ENCODE data around the gene GATAD2A. TPM values are rescaled to one million over a fixed set of nuclear protein-coding genes. Genes with fewer than 3 reads are reported as not detected.

Gene GATAD2A
- total RNA-seq, 2 experiments from 2014 or later, result 104 to 107 TPM

DNA sequence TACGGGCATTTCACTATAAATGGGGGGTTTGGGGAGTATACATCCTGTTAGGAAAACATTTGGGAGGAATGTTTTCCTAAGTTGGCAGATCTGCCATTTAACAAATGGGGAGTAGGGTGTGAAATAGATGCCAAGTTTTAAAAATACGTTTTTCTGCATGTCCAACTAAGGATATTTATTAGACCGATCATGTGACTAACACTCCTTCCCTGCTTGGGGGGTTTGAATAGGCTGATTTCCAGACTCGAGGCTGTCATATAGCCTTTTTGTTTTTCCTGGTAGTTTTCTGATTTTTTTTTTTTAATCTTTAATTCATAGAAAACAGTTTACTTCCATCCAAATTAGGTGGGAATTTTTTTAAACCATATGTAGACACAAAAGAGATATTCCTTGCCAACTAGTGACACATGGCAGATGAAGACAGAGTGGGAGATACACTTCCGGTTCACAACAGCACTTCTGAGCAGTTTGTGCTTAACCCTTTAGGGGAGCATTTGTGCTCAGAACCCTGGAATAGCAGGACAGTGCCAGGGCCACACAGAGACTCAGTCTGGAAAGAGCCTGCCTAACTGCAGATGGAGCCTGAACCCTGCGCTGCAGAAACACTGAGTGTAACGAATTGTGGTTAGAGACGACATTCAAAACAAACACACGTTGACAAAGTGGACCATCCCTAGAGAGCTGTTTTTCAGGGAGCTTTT is 5.6 kb upstream of the GATAD2A start:
- CTCF ChIA-PET, result no interaction called here
- peaks cover 2% of the 10 kb centered on the region for H3K36me3 Mint-ChIP-seq (ENCODE audit: low read depth)
- peaks cover 46% of the 10 kb centered on the region for H3K4me1 Mint-ChIP-seq (ENCODE audit: low read depth)
- POLR2A ChIA-PET, result no interaction called here
- no peaks in the 10 kb centered on the region for H3K27me3 Mint-ChIP-seq
- H3K27ac Mint-ChIP-seq, result peak overlapping the region; percentile 25
- Histone ChIP-seq H3K36me3 (ENCODE audit: insufficient read depth, low read length) (no peaks in the 10 kb centered on the region), H3K4me1 (ENCODE audit: insufficient read depth, low read length) (peaks cover 13% of the 10 kb centered on the region), H3K27me3 (ENCODE audit: control insufficient read depth in 1 of 2, insufficient read depth in 2 of 2, low read length in 2 of 2) (no peaks in the 10 kb centered on the region), H3K9me3 (ENCODE audit: control insufficient read depth in 1 of 2, insufficient read depth in 1 of 2, low read length in 2 of 2) (no peaks in the 10 kb centered on the region), H3K27ac (ENCODE audit: low read depth in 1 of 2, low read length in 2 of 2) (no peak overlapping the region), H3K4me3 (ENCODE audit: low read length) (no peak overlapping the region)
- intact Hi-C loops (cut with DNase I, micrococcal nuclease), result no loop called here
- no peaks in the 10 kb centered on the region for H3K9me3 Mint-ChIP-seq
- ATAC-seq (ENCODE audit: poor library complexity) (no peak), DNase-seq (no peak)
- H3K4me3 Mint-ChIP-seq, result no peak overlapping the region
- TF ChIP-seq CTCF (IDR thresholded peaks at IDR 0.05), result no peak

DNA sequence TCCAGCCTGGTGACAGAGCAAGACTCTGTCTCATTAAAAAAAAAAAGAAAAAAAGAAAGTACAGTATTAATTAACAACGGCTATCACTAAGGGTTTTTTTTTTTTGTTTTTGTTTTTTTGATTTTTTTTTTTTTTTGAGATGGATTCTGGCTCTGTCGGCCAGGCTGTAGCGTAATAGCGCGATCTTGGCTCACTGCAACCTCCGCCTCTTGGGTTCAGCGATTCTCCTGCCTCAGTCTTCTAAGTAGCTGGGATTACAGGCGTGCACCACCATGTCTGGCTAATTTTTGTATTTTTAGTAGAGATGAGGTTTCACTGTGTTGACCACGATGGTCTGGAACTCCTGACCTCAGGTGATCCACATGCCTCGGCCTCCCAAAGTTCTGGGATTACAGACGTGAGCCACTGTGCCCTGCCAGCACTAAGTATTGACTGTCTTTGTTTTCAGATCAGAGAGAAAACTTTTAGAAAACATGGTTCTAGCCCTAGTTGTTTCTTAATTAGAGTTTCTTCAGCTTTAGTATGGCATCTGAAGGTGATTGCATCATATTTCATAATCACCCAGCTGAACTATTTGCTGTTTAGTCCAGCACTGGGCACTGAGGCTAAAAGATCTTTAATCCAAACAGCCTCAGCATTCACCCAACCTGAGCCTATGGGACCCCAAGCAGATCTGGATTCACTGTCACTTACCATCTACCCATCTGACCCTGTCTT is 2.7 kb upstream of the GATAD2A start:
- Mint-ChIP-seq H3K27ac (peak overlapping the region; percentile 90), H3K27me3 (no peaks in the 10 kb centered on the region), H3K4me3 (peak overlapping the region; percentile 67), H3K36me3 (ENCODE audit: low read depth) (peaks cover 14% of the 10 kb centered on the region), H3K4me1 (ENCODE audit: low read depth) (peaks cover 56% of the 10 kb centered on the region), H3K9me3 (no peaks in the 10 kb centered on the region)
- no peaks in the 10 kb centered on the region for H3K9me3 ChIP-seq (ENCODE audit: control insufficient read depth in 1 of 2, insufficient read depth in 1 of 2, low read length in 2 of 2)
- intact Hi-C loops (cut with DNase I, micrococcal nuclease), result loop anchor here in 1 of 2 experiments (2.0 kb wide), 1 partner anchor 84 kb away; no protein-coding TSS in a partner anchor
- no peak overlapping the region for H3K27ac ChIP-seq (ENCODE audit: low read depth in 1 of 2, low read length in 2 of 2)
- DNase-seq, result no peak
- H3K4me1 ChIP-seq (ENCODE audit: insufficient read depth, low read length), result peaks cover 25% of the 10 kb centered on the region
- no peak overlapping the region for H3K4me3 ChIP-seq (ENCODE audit: low read length)
- TF ChIP-seq CTCF (IDR thresholded peaks at IDR 0.05), result no peak
- no peaks in the 10 kb centered on the region for H3K36me3 ChIP-seq (ENCODE audit: insufficient read depth, low read length)
- CTCF ChIA-PET, result interaction anchor here (1.9 to 3.2 kb wide), 2 partner anchors 87 kb away, joined by 7 to 34 read pairs; no protein-coding TSS in a partner anchor
- POLR2A ChIA-PET, result interaction anchor here (0.6 kb wide), 1 partner anchor 25 kb away, joined by 4 read pairs; no protein-coding TSS in a partner anchor
- ATAC-seq (ENCODE audit: poor library complexity), result no peak
- H3K27me3 ChIP-seq (ENCODE audit: control insufficient read depth in 1 of 2, insufficient read depth in 2 of 2, low read length in 2 of 2), result no peaks in the 10 kb centered on the region

GRCh38 chr19:19403373-19403901 is 2.0 kb upstream of the GATAD2A start:
- Mint-ChIP-seq H3K36me3 (ENCODE audit: low read depth) (peaks cover 14% of the 10 kb centered on the region), H3K4me3 (peak overlapping the region; percentile 95), H3K4me1 (ENCODE audit: low read depth) (peaks cover 62% of the 10 kb centered on the region), H3K9me3 (no peaks in the 10 kb centered on the region), H3K27ac (peak overlapping the region; percentile 90), H3K27me3 (no peaks in the 10 kb centered on the region)
- H3K4me1 ChIP-seq (ENCODE audit: insufficient read depth, low read length), result peaks cover 29% of the 10 kb centered on the region
- no peaks in the 10 kb centered on the region for H3K36me3 ChIP-seq (ENCODE audit: insufficient read depth, low read length)
- no peaks in the 10 kb centered on the region for H3K9me3 ChIP-seq (ENCODE audit: control insufficient read depth in 1 of 2, insufficient read depth in 1 of 2, low read length in 2 of 2)
- DNase-seq, result peak in 3 of 14 experiments; percentile 50 to 64 (median 51)
- no peak overlapping the region for H3K27ac ChIP-seq (ENCODE audit: low read depth in 1 of 2, low read length in 2 of 2)
- H3K27me3 ChIP-seq (ENCODE audit: control insufficient read depth in 1 of 2, insufficient read depth in 2 of 2, low read length in 2 of 2), result no peaks in the 10 kb centered on the region
- no peak for TF ChIP-seq CTCF (IDR thresholded peaks at IDR 0.05)
- intact Hi-C loops (cut with DNase I, micrococcal nuclease), result loop anchor here in 1 of 2 experiments (2.0 kb wide), 1 partner anchor 83 kb away; no protein-coding TSS in a partner anchor
- POLR2A ChIA-PET, result interaction anchor here (0.6 kb wide), 1 partner anchor 9 kb away, joined by 3 read pairs; no protein-coding TSS in a partner anchor
- CTCF ChIA-PET, result interaction anchor here (3.2 kb wide), 1 partner anchor 87 kb away, joined by 34 read pairs; no protein-coding TSS in a partner anchor
- no peak for ATAC-seq (ENCODE audit: poor library complexity)
- H3K4me3 ChIP-seq (ENCODE audit: low read length), result no peak overlapping the region

Data from CD4-positive, alpha-beta T cell (primary cell).